HCT116 (cell line): Measurements from ENCODE around the gene ARF1.

Experiments
- CEBPB ChIP-seq: IDR thresholded peaks from 2 replicates; pipeline ENCODE4 v1.6.1; 2012; ENCODE audit warnings: low read depth
- CTCF ChIP-seq, 3 experiments: fragments of 200-600 bp in 1 of 3; sonication (generic) in 1 of 3; IDR thresholded peaks in 2 of 3; conservative IDR thresholded peaks in 1 of 3; 2 replicates each; pipeline ENCODE4 v1.5.1; 2012 to 2017; ENCODE audit warnings: low read depth in 2 of 3, low read length in 2 of 3, antibody characterized with exemption in 1 of 3, borderline replicate concordance in 1 of 3, control low read depth in 1 of 3, mild to moderate bottlenecking in 1 of 3, mixed read lengths in 1 of 3, mixed run types in 1 of 3, moderate library complexity in 1 of 3; ENCODE audit not compliant: insufficient read depth in 1 of 3
- EZH2 ChIP-seq: fragments of 200-600 bp; sonication (generic); IDR thresholded peaks from 2 replicates; pipeline ENCODE4 v1.6.1; 2017; ENCODE audit warnings: antibody characterized with exemption, mixed run types
- EZH2phosphoT487 ChIP-seq: fragments of 200-600 bp; IDR thresholded peaks from 2 replicates; pipeline ENCODE4 v1.6.1; 2018; ENCODE audit warnings: antibody characterized with exemption, borderline replicate concordance
- MAX ChIP-seq: IDR thresholded peaks from 2 replicates; pipeline ENCODE4 v1.6.1; 2012
- POLR2A ChIP-seq: IDR thresholded peaks from 2 replicates; pipeline ENCODE4 v1.7.0; 2011; ENCODE audit warnings: borderline replicate concordance; ENCODE audit not compliant: insufficient read depth, insufficient read length; ENCODE audit errors: extremely low read depth
- POLR2AphosphoS5 ChIP-seq: IDR thresholded peaks from 2 replicates; pipeline ENCODE4 v1.6.1; 2011; ENCODE audit warnings: mild to moderate bottlenecking, low read depth, low read length, moderate library complexity
- REST ChIP-seq: IDR thresholded peaks from 2 replicates; pipeline ENCODE4 v1.6.1; 2012; ENCODE audit warnings: low read depth
- SIN3A ChIP-seq: IDR thresholded peaks from 2 replicates; pipeline ENCODE4 v1.6.1; 2012; ENCODE audit warnings: low read depth
- SP1 ChIP-seq: IDR thresholded peaks from 2 replicates; pipeline ENCODE4 v1.6.1; 2012; ENCODE audit warnings: low read depth
- SRF ChIP-seq: IDR thresholded peaks from 2 replicates; pipeline ENCODE4 v1.6.1; 2012; ENCODE audit warnings: low read depth
- YY1 ChIP-seq: IDR thresholded peaks from 2 replicates; pipeline ENCODE4 v1.6.1; 2011; ENCODE audit warnings: low read length, low read depth, moderate library complexity, mild to moderate bottlenecking; ENCODE audit not compliant: insufficient replicate concordance; ENCODE audit errors: extremely low read depth
- ZBTB33 ChIP-seq: IDR thresholded peaks from 2 replicates; pipeline ENCODE4 v1.6.1; 2011; ENCODE audit warnings: mild to moderate bottlenecking, low read length, moderate library complexity; ENCODE audit not compliant: insufficient replicate concordance; ENCODE audit errors: extremely low read depth
- ZNF274 ChIP-seq: fragments of 200-500 bp; sonication (Bioruptor generic); IDR thresholded peaks from 2 replicates; pipeline ENCODE4 v1.6.1; 2014; ENCODE audit warnings: mild to moderate bottlenecking, low read depth, low read length, inconsistent platforms

GRCh38 chr1:228068359-228068758 lies 14.1 kb upstream of the ARF1 start:
- TF ChIP-seq CTCF (IDR thresholded peaks at IDR 0.05 in 2 of 3, conservative IDR thresholded peaks at IDR 0.05 in 1 of 3; ENCODE audit: borderline replicate concordance in 1 of 3, insufficient read depth in 1 of 3, low read depth in 2 of 3, low read length in 2 of 3) (no peak), EZH2 (no peak), ZBTB33 (no peak), POLR2A (no peak), YY1 (no peak), ZNF274 (no peak), SIN3A (no peak), SRF (no peak), EZH2phosphoT487 (no peak), SP1 (no peak), REST (no peak), POLR2AphosphoS5 (no peak), CEBPB (no peak), MAX (no peak)
